Ovary (tissue), 3 donors: Measurements from ENCODE around the gene MMP8.

Source experiments
- EP300 ChIP-seq: sonication (generic); formaldehyde crosslinking; IDR thresholded peaks from one replicate; pipeline ENCODE4 v1.6.1; 2017; ENCODE audit warnings: antibody characterized with exemption
- POLR2A ChIP-seq: fragments of 450-650 bp; IDR thresholded peaks from one replicate; pipeline ENCODE4 v1.6.1; 2017; ENCODE audit warnings: antibody characterized with exemption, mild to moderate bottlenecking, moderate library complexity
- TF ChIP-seq, protein P1 (sequence below), 3 donors: fragments of 450-650 bp in 2 of 3; fragments of 200-600 bp in 1 of 3; IDR thresholded peaks; one replicate each; pipeline versions ENCODE4 v1.5.1 to v1.8.0; 2016 to 2022; ENCODE audit warnings: antibody characterized with exemption in 3 of 3, mild to moderate bottlenecking in 1 of 3
- donor health status: DM: no; HTN: no; CAD: no.

DNA sequence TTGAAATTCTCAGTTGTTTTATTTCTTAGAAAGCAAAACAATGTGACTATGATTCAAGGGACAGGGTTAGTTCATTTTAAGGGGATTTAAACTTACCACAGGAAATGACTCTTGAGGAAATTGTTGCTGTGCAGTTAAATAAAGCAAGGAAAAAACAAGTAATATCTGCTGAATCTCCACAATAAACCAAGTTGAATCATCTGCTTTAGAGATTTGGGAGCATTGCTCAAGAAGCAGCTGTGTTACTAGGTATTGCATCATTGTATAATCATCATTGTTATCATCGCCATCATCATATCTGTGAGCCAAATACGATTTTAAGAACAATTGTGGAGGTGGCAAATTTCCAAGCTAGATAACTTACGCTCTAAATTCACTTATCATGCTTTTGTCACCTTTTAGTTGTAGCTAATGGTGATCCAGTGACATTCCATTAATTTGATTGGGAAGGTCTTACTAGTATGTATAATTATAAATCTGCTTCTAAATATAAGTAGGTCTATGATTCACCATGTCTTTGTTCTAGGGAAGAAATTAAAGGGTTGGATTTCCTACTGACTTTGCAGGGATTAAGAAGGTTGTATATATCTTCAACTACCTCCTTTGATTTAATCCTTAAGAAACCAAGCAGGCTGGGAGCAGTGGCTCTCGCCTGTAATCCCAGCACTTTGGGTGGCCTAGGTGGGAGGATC is 35.7 kb upstream of the MMP8 start:
- TF ChIP-seq, protein P1, sequence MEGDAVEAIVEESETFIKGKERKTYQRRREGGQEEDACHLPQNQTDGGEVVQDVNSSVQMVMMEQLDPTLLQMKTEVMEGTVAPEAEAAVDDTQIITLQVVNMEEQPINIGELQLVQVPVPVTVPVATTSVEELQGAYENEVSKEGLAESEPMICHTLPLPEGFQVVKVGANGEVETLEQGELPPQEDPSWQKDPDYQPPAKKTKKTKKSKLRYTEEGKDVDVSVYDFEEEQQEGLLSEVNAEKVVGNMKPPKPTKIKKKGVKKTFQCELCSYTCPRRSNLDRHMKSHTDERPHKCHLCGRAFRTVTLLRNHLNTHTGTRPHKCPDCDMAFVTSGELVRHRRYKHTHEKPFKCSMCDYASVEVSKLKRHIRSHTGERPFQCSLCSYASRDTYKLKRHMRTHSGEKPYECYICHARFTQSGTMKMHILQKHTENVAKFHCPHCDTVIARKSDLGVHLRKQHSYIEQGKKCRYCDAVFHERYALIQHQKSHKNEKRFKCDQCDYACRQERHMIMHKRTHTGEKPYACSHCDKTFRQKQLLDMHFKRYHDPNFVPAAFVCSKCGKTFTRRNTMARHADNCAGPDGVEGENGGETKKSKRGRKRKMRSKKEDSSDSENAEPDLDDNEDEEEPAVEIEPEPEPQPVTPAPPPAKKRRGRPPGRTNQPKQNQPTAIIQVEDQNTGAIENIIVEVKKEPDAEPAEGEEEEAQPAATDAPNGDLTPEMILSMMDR (IDR thresholded peaks at IDR 0.05): no peak
- no peak for TF ChIP-seq EP300
- no peak for TF ChIP-seq POLR2A
